Endothelial cell (in vitro differentiated cells): ENCODE measurements around the gene TIGD3. TPM values are rescaled to one million over a fixed set of nuclear protein-coding genes. Genes with fewer than 3 reads are reported as not detected.

Source experiments
- DNase-seq: peaks from one replicate; pipeline ENCODE4 v3.0.0; 2021; ENCODE audit warnings: low spot score
- H3K27ac Mint-ChIP-seq: one replicate; pipeline ENCODE4 v1.8.0; 2021; ENCODE audit warnings: mixed read lengths, inconsistent platforms; ENCODE audit not compliant: unreplicated experiment
- H3K27me3 Mint-ChIP-seq: one replicate; pipeline ENCODE4 v1.8.0; 2021; ENCODE audit warnings: mild to moderate bottlenecking, moderate library complexity, mixed read lengths, inconsistent platforms; ENCODE audit not compliant: unreplicated experiment
- H3K36me3 Mint-ChIP-seq: one replicate; pipeline ENCODE4 v1.8.0; 2021; ENCODE audit warnings: mild to moderate bottlenecking, low read depth, mixed read lengths, inconsistent platforms; ENCODE audit not compliant: unreplicated experiment
- H3K4me1 Mint-ChIP-seq: one replicate; pipeline ENCODE4 v1.8.0; 2021; ENCODE audit warnings: mild to moderate bottlenecking, mixed read lengths, inconsistent platforms; ENCODE audit not compliant: unreplicated experiment
- H3K4me3 Mint-ChIP-seq: one replicate; pipeline ENCODE4 v1.8.0; 2021; ENCODE audit warnings: mild to moderate bottlenecking, mixed read lengths, inconsistent platforms; ENCODE audit not compliant: unreplicated experiment
- H3K9me3 Mint-ChIP-seq: one replicate; pipeline ENCODE4 v1.8.0; 2021; ENCODE audit warnings: mixed read lengths, inconsistent platforms; ENCODE audit not compliant: unreplicated experiment
- total RNA-seq: library from RNA; stranded (reverse); fragmentation: NEBNext Ultra II Directional; extraction: Animal tissue kit (Norgen Biotek cat#: 25700); gene quantifications from one replicate; pipeline ENCODE4 v1.2.1, GENCODE V29; 2021; ENCODE audit not compliant: unreplicated experiment
- TF ChIP-seq, protein P1 (sequence below): fragments of 200-600 bp; sonication (generic); IDR thresholded peaks from one replicate; pipeline ENCODE4 v1.5.0; 2021; ENCODE audit warnings: antibody characterized with exemption; ENCODE audit not compliant: unreplicated experiment

The TIGD3 gene
- total RNA-seq, 1 donor from 2014 or later: 0.44 TPM

- peaks cover 23% of the 10 kb centered on the region for H3K4me1 Mint-ChIP-seq
- H3K27me3 Mint-ChIP-seq: peaks cover 4% of the 10 kb centered on the region
- peak overlapping the region; percentile 74 for H3K27ac Mint-ChIP-seq
- no peaks in the 10 kb centered on the region for H3K9me3 Mint-ChIP-seq
- H3K36me3 Mint-ChIP-seq: peaks cover 15% of the 10 kb centered on the region
- TF ChIP-seq, protein P1, sequence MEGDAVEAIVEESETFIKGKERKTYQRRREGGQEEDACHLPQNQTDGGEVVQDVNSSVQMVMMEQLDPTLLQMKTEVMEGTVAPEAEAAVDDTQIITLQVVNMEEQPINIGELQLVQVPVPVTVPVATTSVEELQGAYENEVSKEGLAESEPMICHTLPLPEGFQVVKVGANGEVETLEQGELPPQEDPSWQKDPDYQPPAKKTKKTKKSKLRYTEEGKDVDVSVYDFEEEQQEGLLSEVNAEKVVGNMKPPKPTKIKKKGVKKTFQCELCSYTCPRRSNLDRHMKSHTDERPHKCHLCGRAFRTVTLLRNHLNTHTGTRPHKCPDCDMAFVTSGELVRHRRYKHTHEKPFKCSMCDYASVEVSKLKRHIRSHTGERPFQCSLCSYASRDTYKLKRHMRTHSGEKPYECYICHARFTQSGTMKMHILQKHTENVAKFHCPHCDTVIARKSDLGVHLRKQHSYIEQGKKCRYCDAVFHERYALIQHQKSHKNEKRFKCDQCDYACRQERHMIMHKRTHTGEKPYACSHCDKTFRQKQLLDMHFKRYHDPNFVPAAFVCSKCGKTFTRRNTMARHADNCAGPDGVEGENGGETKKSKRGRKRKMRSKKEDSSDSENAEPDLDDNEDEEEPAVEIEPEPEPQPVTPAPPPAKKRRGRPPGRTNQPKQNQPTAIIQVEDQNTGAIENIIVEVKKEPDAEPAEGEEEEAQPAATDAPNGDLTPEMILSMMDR: no peak
- DNase-seq: no peak
- peak overlapping the region; percentile 95 for H3K4me3 Mint-ChIP-seq
Measured at GRCh38 chr11:65334696-65335295, 19.8 kb upstream of the TIGD3 start.

DNA sequence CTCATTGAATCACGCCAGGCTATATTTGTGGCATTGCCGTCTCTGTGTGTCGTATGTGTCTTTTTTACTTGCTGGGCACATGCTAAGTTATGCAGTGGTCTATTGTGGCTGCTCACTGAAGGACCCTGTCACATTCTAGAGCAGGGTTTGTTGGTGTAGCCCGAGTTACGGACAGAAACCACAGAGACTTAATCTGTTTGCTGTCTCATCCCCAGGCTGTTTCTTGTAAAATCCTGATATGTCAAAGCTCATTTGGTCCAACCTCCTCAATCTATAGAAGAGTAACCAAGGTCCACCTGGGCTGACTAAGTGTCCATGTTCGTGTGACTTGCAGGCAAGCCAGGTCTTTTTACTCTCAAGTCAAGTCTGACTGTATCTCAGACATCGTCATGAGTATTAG lies 15.9 kb upstream of the TIGD3 start:
- H3K4me1 Mint-ChIP-seq: peaks cover 22% of the 10 kb centered on the region
- TF ChIP-seq, protein P1: no peak

GRCh38 chr11:65340226-65340625 lies 14.3 kb upstream of the TIGD3 start:
- TF ChIP-seq, protein P1: no peak
- Mint-ChIP-seq H3K27me3 (peaks cover 4% of the 10 kb centered on the region), H3K4me1 (peaks cover 12% of the 10 kb centered on the region), H3K27ac (no peak overlapping the region), H3K4me3 (peak overlapping the region; percentile 21), H3K36me3 (peaks cover 36% of the 10 kb centered on the region), H3K9me3 (no peaks in the 10 kb centered on the region)
- DNase-seq: no peak

More for the DNA sequence above, 15.9 kb upstream of the TIGD3 start:
- DNase-seq: no peak
- Mint-ChIP-seq H3K27ac (peak overlapping the region; percentile 32), H3K4me3 (no peak overlapping the region), H3K36me3 (peaks cover 32% of the 10 kb centered on the region), H3K27me3 (peaks cover 6% of the 10 kb centered on the region), H3K9me3 (no peaks in the 10 kb centered on the region)

- Mint-ChIP-seq H3K4me3 (no peak overlapping the region), H3K4me1 (peaks cover 8% of the 10 kb centered on the region), H3K36me3 (peaks cover 46% of the 10 kb centered on the region), H3K27ac (no peak overlapping the region), H3K9me3 (no peaks in the 10 kb centered on the region), H3K27me3 (peaks cover 6% of the 10 kb centered on the region)
- no peak for DNase-seq
- TF ChIP-seq, protein P1: no peak
Measured at GRCh38 chr11:65341856-65342255, 12.7 kb upstream of the TIGD3 start.

DNA sequence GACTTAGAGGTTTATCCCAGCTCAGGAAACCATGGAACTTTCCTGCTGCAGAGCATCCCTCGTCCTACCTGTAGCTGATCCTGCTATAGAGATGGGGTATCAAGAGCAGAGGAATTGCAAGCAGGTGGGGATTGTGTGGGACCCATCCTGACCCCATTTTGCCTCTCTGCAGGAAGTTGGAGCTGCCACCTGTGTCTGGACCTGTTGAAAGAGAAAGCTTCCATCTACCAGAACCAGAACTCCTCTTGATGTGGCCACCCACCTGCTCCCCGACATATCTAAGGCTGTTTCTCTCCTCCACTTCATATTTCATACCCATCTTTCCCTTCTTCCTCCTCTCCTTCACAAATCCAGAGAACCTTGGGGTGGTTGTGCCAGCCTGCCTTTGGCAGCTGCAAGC lies 3.0 kb upstream of the TIGD3 start:
- Mint-ChIP-seq H3K9me3 (no peaks in the 10 kb centered on the region), H3K36me3 (peaks cover 28% of the 10 kb centered on the region), H3K4me1 (peaks cover 6% of the 10 kb centered on the region), H3K27me3 (peaks cover 4% of the 10 kb centered on the region), H3K27ac (no peak overlapping the region), H3K4me3 (peak overlapping the region; percentile 52)
- TF ChIP-seq, protein P1: no peak
- DNase-seq: no peak
